ENCODE measurements around the gene TAL1.

Gene TAL1

GRCh38 chr1:47174656-47175020, 57.4 kb downstream of the TAL1 start:
- Histone ChIP-seq H3K23ac (ENCODE audit: low read length in 2 of 2) (no peak overlapping the region), H2BK15ac (ENCODE audit: low read depth, poor library complexity, severe bottlenecking) (no peak overlapping the region), H2BK120ac (ENCODE audit: low read depth, low read length) (no peak overlapping the region), H3K79me1 (replicated peaks; ENCODE audit: low read length, poor library complexity, severe bottlenecking) (no peaks in the 10 kb centered on the region), H3K4me3 (ENCODE audit: insufficient read depth in 1 of 2, low read depth in 1 of 2, low read length in 2 of 2) (no peak overlapping the region), H3K27me3 (ENCODE audit: control insufficient read depth in 1 of 2, insufficient read depth in 1 of 2, low read length in 2 of 2) (peaks cover 11 to 24% of the 10 kb centered on the region in 2 experiments), H3K14ac (ENCODE audit: low read length in 2 of 2) (no peak overlapping the region), H3K4ac (ENCODE audit: low read depth in 1 of 2, low read length in 2 of 2) (no peak overlapping the region), H3K27ac (ENCODE audit: low read length, poor library complexity, severe bottlenecking) (no peak overlapping the region), H3K36me3 (ENCODE audit: control insufficient read depth in 1 of 2, insufficient read depth in 2 of 2, low read depth in 1 of 2, low read length in 2 of 2) (no peaks in the 10 kb centered on the region), H2AFZ (ENCODE audit: low read depth, low read length) (no peak overlapping the region), H2BK12ac (ENCODE audit: low read length in 2 of 2) (no peak overlapping the region), H3K9ac (ENCODE audit: low read length) (no peak overlapping the region), H2BK5ac (ENCODE audit: low read depth, low read length, poor library complexity, severe bottlenecking) (no peak overlapping the region), H3K9me3 (ENCODE audit: control insufficient read depth, low read length) (no peaks in the 10 kb centered on the region), H4K8ac (ENCODE audit: low read length) (no peak overlapping the region), H4K91ac (ENCODE audit: low read length) (no peak overlapping the region), H3K18ac (ENCODE audit: low read depth in 1 of 2, low read length in 2 of 2) (no peak overlapping the region), H3K4me1 (ENCODE audit: control insufficient read depth, insufficient read depth, low read depth, low read length) (peaks cover 10% of the 10 kb centered on the region), H3K4me2 (ENCODE audit: low read length, poor library complexity, severe bottlenecking) (no peak overlapping the region), H2AK5ac (ENCODE audit: low read length, severe bottlenecking) (no peak overlapping the region)
- DNase-seq = no peak

- Histone ChIP-seq H3K79me1 (replicated peaks; ENCODE audit: low read length, poor library complexity, severe bottlenecking) (no peaks in the 10 kb centered on the region), H3K23ac (ENCODE audit: low read length in 2 of 2) (no peak overlapping the region), H2BK120ac (ENCODE audit: low read depth, low read length) (no peak overlapping the region), H2BK15ac (ENCODE audit: low read depth, poor library complexity, severe bottlenecking) (no peak overlapping the region), H3K14ac (ENCODE audit: low read length in 2 of 2) (no peak overlapping the region), H3K36me3 (ENCODE audit: control insufficient read depth in 1 of 2, insufficient read depth in 2 of 2, low read depth in 1 of 2, low read length in 2 of 2) (no peaks in the 10 kb centered on the region), H3K9ac (ENCODE audit: low read length) (no peak overlapping the region), H3K9me3 (ENCODE audit: control insufficient read depth, low read length) (no peaks in the 10 kb centered on the region), H4K91ac (ENCODE audit: low read length) (no peak overlapping the region), H2AK5ac (ENCODE audit: low read length, severe bottlenecking) (no peak overlapping the region), H2BK5ac (ENCODE audit: low read depth, low read length, poor library complexity, severe bottlenecking) (no peak overlapping the region), H3K27me3 (ENCODE audit: control insufficient read depth in 1 of 2, insufficient read depth in 1 of 2, low read length in 2 of 2) (peaks cover 11 to 24% of the 10 kb centered on the region in 2 experiments), H3K27ac (ENCODE audit: low read length, poor library complexity, severe bottlenecking) (no peak overlapping the region), H3K4me2 (ENCODE audit: low read length, poor library complexity, severe bottlenecking) (no peak overlapping the region), H3K18ac (ENCODE audit: low read depth in 1 of 2, low read length in 2 of 2) (no peak overlapping the region), H4K8ac (ENCODE audit: low read length) (no peak overlapping the region), H2AFZ (ENCODE audit: low read depth, low read length) (no peak overlapping the region), H3K4me1 (ENCODE audit: control insufficient read depth, insufficient read depth, low read depth, low read length) (peaks cover 2% of the 10 kb centered on the region), H2BK12ac (ENCODE audit: low read length in 2 of 2) (no peak overlapping the region), H3K4me3 (ENCODE audit: insufficient read depth in 1 of 2, low read depth in 1 of 2, low read length in 2 of 2) (no peak overlapping the region), H3K4ac (ENCODE audit: low read depth in 1 of 2, low read length in 2 of 2) (no peak overlapping the region)
- DNase-seq = no peak
- 66% methylated on average over 5 of the region's 5 CpGs for WGBS
Measured at GRCh38 chr1:47172782-47173181, 59.2 kb downstream of the TAL1 start.

All from mesenchymal stem cell (in vitro differentiated cells and primary cell).